K562 (cell line): ENCODE data around the gene MED22. TPM values are rescaled to one million over a fixed set of nuclear protein-coding genes. Genes with fewer than 3 reads are reported as not detected.
A peak's percentile ranks its signal among the peaks of the same experiment; 100 is the strongest.

Experiments
- ARID1B ChIP-seq: fragments of 450-650 bp; IDR thresholded peaks from 2 replicates; pipeline ENCODE4 v1.6.1; 2016; ENCODE audit warnings: antibody characterized with exemption, mild to moderate bottlenecking, inconsistent platforms
- CEBPG ChIP-seq, 3 experiments: fragments of 200-800 bp in 1 of 3; sonication (Bioruptor generic) in 1 of 3; sonication (generic) in 1 of 3; formaldehyde crosslinking in 1 of 3; IDR thresholded peaks in 2 of 3; conservative IDR thresholded peaks in 1 of 3; 2 replicates each; pipeline versions ENCODE4 v1.6.1 to v1.8.0; 2016 to 2022; ENCODE audit warnings: missing compliant biosample characterization in 2 of 3, missing genetic modification characterization in 2 of 3, mild to moderate bottlenecking in 1 of 3, missing genetic modification reagents in 1 of 3
- CREBBP ChIP-seq: IDR thresholded peaks from one replicate; pipeline ENCODE4 v1.6.1; 2012; ENCODE audit warnings: low read depth, mild to moderate bottlenecking, control low read depth, inconsistent platforms, low read length
- FOXA3 ChIP-seq, 2 experiments: fragments of 450-650 bp in 1 of 2; sonication (generic) in 1 of 2; formaldehyde crosslinking; IDR thresholded peaks in 1 of 2; conservative IDR thresholded peaks in 1 of 2; 2 replicates each; pipeline versions ENCODE4 v1.4.0 to v1.8.0; 2020 to 2022; ENCODE audit warnings: mild to moderate bottlenecking in 2 of 2, missing genetic modification reagents in 1 of 2
- FOXJ3 ChIP-seq: sonication (generic); formaldehyde crosslinking; IDR thresholded peaks from 2 replicates; pipeline ENCODE4 v1.4.0; 2020; ENCODE audit warnings: mild to moderate bottlenecking, missing genetic modification reagents
- GABPA ChIP-seq: fragments of 200-800 bp; sonication (Bioruptor generic); conservative IDR thresholded peaks from 2 replicates; pipeline ENCODE4 v1.6.1; 2016; ENCODE audit warnings: low read depth, missing genetic modification characterization, missing compliant biosample characterization
- MED1 ChIP-seq: sonication (generic); formaldehyde crosslinking; IDR thresholded peaks from 2 replicates; pipeline ENCODE4 v1.8.1; 2023; ENCODE audit warnings: missing genetic modification reagents, borderline replicate concordance
- MXI1 ChIP-seq: IDR thresholded peaks from 2 replicates; pipeline ENCODE4 v1.6.1; 2011; ENCODE audit warnings: low read depth, mild to moderate bottlenecking, improper control_type of control experiment, low read length
- NEUROD1 ChIP-seq: fragments of 150-350 bp; IDR thresholded peaks from 2 replicates; pipeline ENCODE4 v1.6.1; 2014; ENCODE audit warnings: borderline replicate concordance, low read length, low read depth; ENCODE audit not compliant: partially characterized antibody
- POLR2A ChIP-seq: fragments of 450-650 bp; conservative IDR thresholded peaks from 2 replicates; pipeline ENCODE4 v1.6.1; 2016
- POLR2AphosphoS5 ChIP-seq: IDR thresholded peaks from 2 replicates; pipeline ENCODE4 v1.6.1; 2011; ENCODE audit warnings: mild to moderate bottlenecking, low read depth, low read length, moderate library complexity; ENCODE audit not compliant: control insufficient read depth, insufficient read depth
- RHOXF2B ChIP-seq: fragments of 250-450 bp; sonication (Bioruptor Pico); conservative IDR thresholded peaks from 2 replicates; pipeline ENCODE4 v1.5.1; 2021
- SP2 ChIP-seq: IDR thresholded peaks from 2 replicates; pipeline ENCODE4 v1.6.1; 2011; ENCODE audit warnings: mild to moderate bottlenecking, low read depth, low read length, moderate library complexity; ENCODE audit not compliant: poor library complexity, severe bottlenecking; ENCODE audit errors: extremely low read depth
- ZFPM2 ChIP-seq: fragments of 250-450 bp; sonication (Bioruptor Pico); IDR thresholded peaks from 2 replicates; pipeline ENCODE4 v1.5.1; 2022; ENCODE audit warnings: mild to moderate bottlenecking
- ZNF133 ChIP-seq: fragments of 250-450 bp; sonication (Bioruptor Pico); IDR thresholded peaks from 2 replicates; pipeline ENCODE4 v1.4.0; 2020; ENCODE audit warnings: mild to moderate bottlenecking
- ZNF551 ChIP-seq: fragments of 250-450 bp; sonication (Bioruptor Pico); IDR thresholded peaks from 2 replicates; pipeline ENCODE4 v1.5.0; 2021; ENCODE audit warnings: mild to moderate bottlenecking, moderate library complexity
- polyA plus RNA-seq, 8 experiments: library from polyadenylated mRNA; depleted of rRNA in 4 of 8; stranded (reverse) in 5 of 8; unstranded in 3 of 8; fragments of >200 nt; fragmentation: Nextera tagmentation in 2 of 8; fragmentation: Illumina TruSeq in 1 of 8; extraction: Ambion mirVana in 2 of 8; extraction: Trizol in 1 of 8; gene quantifications; 2 replicates each; pipeline versions ENCODE4 v1.2.1 to v1.2.3, GENCODE V29; 2011 to 2014; ENCODE audit warnings: inconsistent platforms in 1 of 8, missing spikeins in 1 of 8
- total RNA-seq, 7 experiments: library from RNA; depleted of rRNA in 6 of 7; stranded (reverse); fragments of >200 nt in 6 of 7; fragmentation: Illumina TruSeq in 2 of 7; extraction: Trizol in 2 of 7; gene quantifications; 2 replicates each; pipeline versions ENCODE4 v1.2.1 to v1.2.3, GENCODE V29; 2011 to 2021; ENCODE audit warnings: low replicate concordance in 1 of 7
- TF ChIP-seq, protein P1 (sequence below): sonication (generic); formaldehyde crosslinking; IDR thresholded peaks from 2 replicates; pipeline ENCODE4 v1.9.0; 2022; ENCODE audit warnings: mild to moderate bottlenecking, missing genetic modification reagents
- TF ChIP-seq, protein P2 (sequence below): fragments of 450-650 bp; formaldehyde crosslinking; IDR thresholded peaks from 2 replicates; pipeline ENCODE4 v1.4.0; 2022; ENCODE audit warnings: missing genetic modification characterization
- TF ChIP-seq, protein P3 (sequence below), 3 experiments: fragments of 200-800 bp in 1 of 3; sonication (Bioruptor generic) in 1 of 3; sonication (generic) in 1 of 3; formaldehyde crosslinking in 1 of 3; IDR thresholded peaks; 2 replicates each; pipeline versions ENCODE4 v1.6.1 to v1.8.0; 2016 to 2022; ENCODE audit warnings: mild to moderate bottlenecking in 2 of 3, missing compliant biosample characterization in 2 of 3, missing genetic modification characterization in 2 of 3, missing genetic modification reagents in 1 of 3
- TF ChIP-seq, protein P4 (sequence below): sonication (generic); formaldehyde crosslinking; IDR thresholded peaks from 2 replicates; pipeline ENCODE4 v1.8.1; 2023; ENCODE audit warnings: mild to moderate bottlenecking, missing genetic modification reagents

The MED22 gene
- total and polyA plus RNA-seq, 9 of the 15 experiments (the other 6 are each of a cell fraction or from before 2014, with no cell fraction given): 0.73 to 35.6 (median 22.3) TPM

DNA sequence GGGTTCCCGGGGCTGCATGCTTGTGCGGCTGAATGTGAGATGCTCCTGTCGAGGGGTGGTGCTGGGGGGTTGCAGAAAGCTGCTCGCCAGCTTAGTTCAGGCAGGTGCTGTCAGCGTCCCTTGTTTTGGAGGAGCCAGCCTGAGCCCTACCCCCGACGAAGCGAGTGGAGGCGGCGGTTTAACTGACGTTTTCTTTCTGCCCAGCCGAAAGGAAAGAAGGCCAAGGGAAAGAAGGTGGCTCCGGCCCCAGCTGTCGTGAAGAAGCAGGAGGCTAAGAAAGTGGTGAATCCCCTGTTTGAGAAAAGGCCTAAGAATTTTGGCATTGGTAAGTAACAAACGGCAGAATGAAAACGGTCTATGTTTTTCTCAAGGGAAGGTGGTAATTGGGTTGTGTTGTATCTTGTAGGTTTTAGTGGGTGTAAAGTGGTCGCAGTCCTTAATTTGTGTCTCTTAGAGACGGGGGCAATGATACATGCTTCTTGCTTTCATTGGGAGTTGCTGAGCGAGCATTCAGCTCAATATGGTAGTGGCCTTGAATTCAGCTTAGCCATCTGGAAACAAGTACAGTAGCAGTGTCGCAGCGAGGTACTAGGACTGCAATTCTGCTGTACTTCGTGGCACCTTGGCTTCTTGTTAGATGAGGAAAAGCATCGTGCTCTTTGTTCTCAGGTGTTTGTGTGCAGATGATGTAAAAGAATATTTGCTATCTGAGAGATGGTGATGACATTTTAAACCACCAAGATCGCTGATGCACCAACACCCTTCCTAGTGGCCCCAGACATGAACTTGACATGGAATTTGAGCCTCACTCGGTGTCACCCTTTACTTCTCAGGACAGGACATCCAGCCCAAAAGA, 1.0 kb upstream of the MED22 start (continued):
- TF ChIP-seq, protein P1, sequence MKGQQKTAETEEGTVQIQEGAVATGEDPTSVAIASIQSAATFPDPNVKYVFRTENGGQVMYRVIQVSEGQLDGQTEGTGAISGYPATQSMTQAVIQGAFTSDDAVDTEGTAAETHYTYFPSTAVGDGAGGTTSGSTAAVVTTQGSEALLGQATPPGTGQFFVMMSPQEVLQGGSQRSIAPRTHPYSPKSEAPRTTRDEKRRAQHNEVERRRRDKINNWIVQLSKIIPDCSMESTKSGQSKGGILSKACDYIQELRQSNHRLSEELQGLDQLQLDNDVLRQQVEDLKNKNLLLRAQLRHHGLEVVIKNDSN (CRISPR knock-in tag): 0 out of 2 replicates have a peak, but pooled peaks have one; percentile 22
- TF ChIP-seq MXI1 (no peak), POLR2A (peak; percentile 15; the same call in 1 of the 2 replicates), ARID1B (no peak), ZFPM2 (no peak), ZNF551 (CRISPR knock-in tag) (no peak), POLR2AphosphoS5 (no peak), FOXA3 (CRISPR knock-in tag; conservative IDR thresholded peaks at IDR 0.05 in 1 of 2, IDR thresholded peaks at IDR 0.05 in 1 of 2) (peak in 1 of 2 experiments; percentile 41; a peak in 1 of 4 replicates), ZNF133 (CRISPR knock-in tag) (no peak), CREBBP (no peak), SP2 (no peak), NEUROD1 (no peak), MED1 (no peak), CEBPG (CRISPR knock-in tag; IDR thresholded peaks at IDR 0.05) (peak; percentile 37; the same call in 1 of the 2 replicates), CEBPG (tag; conservative IDR thresholded peaks at IDR 0.05 in 1 of 2, IDR thresholded peaks at IDR 0.05 in 1 of 2) (no peak), FOXJ3 (CRISPR knock-in tag) (no peak), GABPA (tag) (0 out of 2 replicates have a peak, but pooled peaks have one; percentile 1), RHOXF2B (CRISPR knock-in tag) (no peak)
- TF ChIP-seq, protein P2, sequence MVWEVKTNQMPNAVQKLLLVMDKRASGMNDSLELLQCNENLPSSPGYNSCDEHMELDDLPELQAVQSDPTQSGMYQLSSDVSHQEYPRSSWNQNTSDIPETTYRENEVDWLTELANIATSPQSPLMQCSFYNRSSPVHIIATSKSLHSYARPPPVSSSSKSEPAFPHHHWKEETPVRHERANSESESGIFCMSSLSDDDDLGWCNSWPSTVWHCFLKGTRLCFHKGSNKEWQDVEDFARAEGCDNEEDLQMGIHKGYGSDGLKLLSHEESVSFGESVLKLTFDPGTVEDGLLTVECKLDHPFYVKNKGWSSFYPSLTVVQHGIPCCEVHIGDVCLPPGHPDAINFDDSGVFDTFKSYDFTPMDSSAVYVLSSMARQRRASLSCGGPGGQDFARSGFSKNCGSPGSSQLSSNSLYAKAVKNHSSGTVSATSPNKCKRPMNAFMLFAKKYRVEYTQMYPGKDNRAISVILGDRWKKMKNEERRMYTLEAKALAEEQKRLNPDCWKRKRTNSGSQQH (CRISPR knock-in tag): 0 out of 2 replicates have a peak, but pooled peaks have one; percentile 60
- TF ChIP-seq, protein P3, sequence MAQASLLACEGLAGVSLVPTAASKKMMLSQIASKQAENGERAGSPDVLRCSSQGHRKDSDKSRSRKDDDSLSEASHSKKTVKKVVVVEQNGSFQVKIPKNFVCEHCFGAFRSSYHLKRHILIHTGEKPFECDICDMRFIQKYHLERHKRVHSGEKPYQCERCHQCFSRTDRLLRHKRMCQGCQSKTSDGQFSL (CRISPR knock-in tag; IDR thresholded peaks at IDR 0.05): no peak
- TF ChIP-seq, protein P3 (tag; IDR thresholded peaks at IDR 0.05): no peak
- TF ChIP-seq, protein P4, sequence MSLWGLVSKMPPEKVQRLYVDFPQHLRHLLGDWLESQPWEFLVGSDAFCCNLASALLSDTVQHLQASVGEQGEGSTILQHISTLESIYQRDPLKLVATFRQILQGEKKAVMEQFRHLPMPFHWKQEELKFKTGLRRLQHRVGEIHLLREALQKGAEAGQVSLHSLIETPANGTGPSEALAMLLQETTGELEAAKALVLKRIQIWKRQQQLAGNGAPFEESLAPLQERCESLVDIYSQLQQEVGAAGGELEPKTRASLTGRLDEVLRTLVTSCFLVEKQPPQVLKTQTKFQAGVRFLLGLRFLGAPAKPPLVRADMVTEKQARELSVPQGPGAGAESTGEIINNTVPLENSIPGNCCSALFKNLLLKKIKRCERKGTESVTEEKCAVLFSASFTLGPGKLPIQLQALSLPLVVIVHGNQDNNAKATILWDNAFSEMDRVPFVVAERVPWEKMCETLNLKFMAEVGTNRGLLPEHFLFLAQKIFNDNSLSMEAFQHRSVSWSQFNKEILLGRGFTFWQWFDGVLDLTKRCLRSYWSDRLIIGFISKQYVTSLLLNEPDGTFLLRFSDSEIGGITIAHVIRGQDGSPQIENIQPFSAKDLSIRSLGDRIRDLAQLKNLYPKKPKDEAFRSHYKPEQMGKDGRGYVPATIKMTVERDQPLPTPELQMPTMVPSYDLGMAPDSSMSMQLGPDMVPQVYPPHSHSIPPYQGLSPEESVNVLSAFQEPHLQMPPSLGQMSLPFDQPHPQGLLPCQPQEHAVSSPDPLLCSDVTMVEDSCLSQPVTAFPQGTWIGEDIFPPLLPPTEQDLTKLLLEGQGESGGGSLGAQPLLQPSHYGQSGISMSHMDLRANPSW (CRISPR knock-in tag): no peak; the same call in 1 of the 2 replicates
